ENCODE measurements around the gene GNAO1. TPM values are rescaled to one million over a fixed set of nuclear protein-coding genes. Genes with fewer than 3 reads are reported as not detected.

Gene GNAO1
- polyA plus RNA-seq, 1 experiment: 0.01 TPM

GRCh38 chr16:56211435-56211981, 20.2 kb downstream of the GNAO1 start:
- no peak for DNase-seq (ENCODE audit: low read depth, low spot score)
- H3K27me3 ChIP-seq (ENCODE audit: control insufficient read depth, insufficient read depth, low read length): no peaks in the 10 kb centered on the region
- POLR2A ChIA-PET: no interaction called here
- no peak for TF ChIP-seq CTCF (IDR thresholded peaks at IDR 0.05; ENCODE audit: low read depth, low read length)
- CTCF ChIA-PET: no interaction called here
- no peak overlapping the region for H3K27ac ChIP-seq (ENCODE audit: low read depth, low read length)
- H3K4me3 ChIP-seq (ENCODE audit: low read depth, low read length): no peak overlapping the region
- H3K9me3 ChIP-seq (ENCODE audit: control insufficient read depth, insufficient read depth, low read length): no peaks in the 10 kb centered on the region

- no peak overlapping the region for H3K27ac ChIP-seq (ENCODE audit: low read depth, low read length)
- POLR2A ChIA-PET: no interaction called here
- CTCF ChIA-PET: interaction anchor here (1.6 kb wide), 1 partner anchor 106 kb away, joined by 3 read pairs; no protein-coding TSS in a partner anchor
Observed at GRCh38 chr16:56212144-56212543, 20.9 kb downstream of the GNAO1 start.

GRCh38 chr16:56221995-56222394, 30.7 kb downstream of the GNAO1 start:
- no peak for TF ChIP-seq CTCF (IDR thresholded peaks at IDR 0.05; ENCODE audit: low read depth, low read length)
- Histone ChIP-seq H3K27ac (ENCODE audit: low read depth, low read length) (no peak overlapping the region), H3K4me3 (ENCODE audit: low read depth, low read length) (no peak overlapping the region), H3K9me3 (ENCODE audit: control insufficient read depth, insufficient read depth, low read length) (no peaks in the 10 kb centered on the region), H3K27me3 (ENCODE audit: control insufficient read depth, insufficient read depth, low read length) (no peaks in the 10 kb centered on the region)
- DNase-seq (ENCODE audit: low read depth, low spot score): no peak
- POLR2A ChIA-PET: no interaction called here
- CTCF ChIA-PET: no interaction called here

More at GRCh38 chr16:56212144-56212543, 20.9 kb downstream of the GNAO1 start:
- Histone ChIP-seq H3K27me3 (ENCODE audit: control insufficient read depth, insufficient read depth, low read length) (no peaks in the 10 kb centered on the region), H3K9me3 (ENCODE audit: control insufficient read depth, insufficient read depth, low read length) (no peaks in the 10 kb centered on the region), H3K4me3 (ENCODE audit: low read depth, low read length) (no peak overlapping the region)
- TF ChIP-seq CTCF (IDR thresholded peaks at IDR 0.05; ENCODE audit: low read depth, low read length): no peak
- no peak for DNase-seq (ENCODE audit: low read depth, low spot score)

GRCh38 chr16:56222474-56222997, 31.2 kb downstream of the GNAO1 start:
- TF ChIP-seq CTCF (IDR thresholded peaks at IDR 0.05; ENCODE audit: low read depth, low read length): no peak
- Histone ChIP-seq H3K27ac (ENCODE audit: low read depth, low read length) (no peak overlapping the region), H3K4me3 (ENCODE audit: low read depth, low read length) (no peak overlapping the region), H3K27me3 (ENCODE audit: control insufficient read depth, insufficient read depth, low read length) (no peaks in the 10 kb centered on the region), H3K9me3 (ENCODE audit: control insufficient read depth, insufficient read depth, low read length) (no peaks in the 10 kb centered on the region)
- no peak for DNase-seq (ENCODE audit: low read depth, low spot score)
- CTCF ChIA-PET: no interaction called here
- POLR2A ChIA-PET: no interaction called here

- DNase-seq (ENCODE audit: low read depth, low spot score): no peak
- H3K27ac ChIP-seq (ENCODE audit: low read depth, low read length): no peak overlapping the region
- H3K4me3 ChIP-seq (ENCODE audit: low read depth, low read length): no peak overlapping the region
- H3K9me3 ChIP-seq (ENCODE audit: control insufficient read depth, insufficient read depth, low read length): no peaks in the 10 kb centered on the region
- no peaks in the 10 kb centered on the region for H3K27me3 ChIP-seq (ENCODE audit: control insufficient read depth, insufficient read depth, low read length)
- ChIA-PET CTCF (no interaction called here), POLR2A (no interaction called here)
- TF ChIP-seq CTCF (IDR thresholded peaks at IDR 0.05; ENCODE audit: low read depth, low read length): no peak
Observed at GRCh38 chr16:56225017-56225742, 33.9 kb downstream of the GNAO1 start.

Data from AG04450 (cell line).